Ramos (cell line): ENCODE measurements around the gene NTN5.
"Not testable (repeated sequence)": the region's sequence is repeated elsewhere in the genome, so short reads cannot be mapped to it uniquely, and the experiment has no call there.

Experiments used
- in situ Hi-C: fragments of 300-500 bp; cut with MboI; formaldehyde crosslinking; loops from one replicate; pipeline ENCODE4 v1.14.3; 2022; ENCODE audit warnings: low sequenced_read_pairs; ENCODE audit not compliant: unreplicated experiment

Gene NTN5, protein sequence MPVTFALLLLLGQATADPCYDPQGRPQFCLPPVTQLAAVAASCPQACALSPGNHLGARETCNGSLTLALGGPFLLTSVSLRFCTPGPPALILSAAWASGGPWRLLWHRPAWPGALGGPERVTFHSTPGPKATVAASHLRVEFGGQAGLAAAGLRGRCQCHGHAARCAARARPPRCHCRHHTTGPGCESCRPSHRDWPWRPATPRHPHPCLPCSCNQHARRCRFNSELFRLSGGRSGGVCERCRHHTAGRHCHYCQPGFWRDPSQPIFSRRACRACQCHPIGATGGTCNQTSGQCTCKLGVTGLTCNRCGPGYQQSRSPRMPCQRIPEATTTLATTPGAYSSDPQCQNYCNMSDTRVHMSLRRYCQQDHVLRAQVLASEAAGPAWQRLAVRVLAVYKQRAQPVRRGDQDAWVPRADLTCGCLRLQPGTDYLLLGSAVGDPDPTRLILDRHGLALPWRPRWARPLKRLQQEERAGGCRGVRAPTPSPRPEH

DNA sequence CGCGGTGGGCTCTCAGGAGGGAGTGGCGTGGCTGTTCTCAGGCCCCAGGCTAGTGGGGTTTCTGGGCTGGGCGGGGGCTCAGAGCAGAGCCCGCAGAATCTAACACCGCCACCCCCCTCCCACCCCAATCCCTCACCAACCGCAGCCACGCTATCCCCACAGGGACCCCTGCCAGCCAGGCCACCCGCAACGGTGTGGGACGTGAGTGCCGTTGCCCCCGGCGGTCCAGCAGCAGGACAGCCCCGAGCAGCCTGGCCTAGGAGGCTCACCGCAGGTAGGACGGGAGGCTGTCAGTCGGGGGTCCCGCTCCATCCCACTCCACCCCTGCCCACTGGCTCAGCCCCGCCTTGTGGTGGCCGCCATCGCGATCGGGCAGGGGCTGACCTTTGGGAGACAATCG lies at the start of gene NTN5:
Gene NTN5 (minus strand): TSS at position 24 of the 400 bp plus-strand sequence. CDS start 2,031 bp downstream, outside the sequence.
- in situ Hi-C loops, result no loop called here

DNA sequence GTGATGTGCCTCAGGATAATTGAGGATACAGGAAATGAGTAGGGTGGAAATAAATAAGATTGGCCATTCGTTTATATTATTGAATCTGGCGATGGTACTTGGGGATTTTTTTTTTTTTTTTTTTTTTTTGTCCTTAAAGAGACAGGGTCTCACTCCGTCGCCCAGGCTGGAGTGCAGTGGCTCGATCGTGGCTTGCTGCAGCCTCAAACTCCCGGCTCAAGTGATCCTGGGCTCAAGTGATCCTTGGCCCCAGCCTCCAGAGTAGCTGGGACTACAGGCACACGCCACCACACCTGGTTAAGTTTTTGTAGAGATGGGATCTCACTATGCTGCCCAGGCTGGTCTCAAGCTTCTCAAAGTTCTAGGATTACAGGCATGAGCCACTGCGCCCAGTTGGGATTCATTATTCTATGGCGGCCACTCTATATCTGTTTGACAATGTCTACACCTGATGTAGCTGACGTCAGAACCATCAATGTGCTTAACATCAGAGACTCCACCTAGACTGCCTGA lies 49.4 kb upstream of the NTN5 start:
- in situ Hi-C loops, result no loop called here

DNA sequence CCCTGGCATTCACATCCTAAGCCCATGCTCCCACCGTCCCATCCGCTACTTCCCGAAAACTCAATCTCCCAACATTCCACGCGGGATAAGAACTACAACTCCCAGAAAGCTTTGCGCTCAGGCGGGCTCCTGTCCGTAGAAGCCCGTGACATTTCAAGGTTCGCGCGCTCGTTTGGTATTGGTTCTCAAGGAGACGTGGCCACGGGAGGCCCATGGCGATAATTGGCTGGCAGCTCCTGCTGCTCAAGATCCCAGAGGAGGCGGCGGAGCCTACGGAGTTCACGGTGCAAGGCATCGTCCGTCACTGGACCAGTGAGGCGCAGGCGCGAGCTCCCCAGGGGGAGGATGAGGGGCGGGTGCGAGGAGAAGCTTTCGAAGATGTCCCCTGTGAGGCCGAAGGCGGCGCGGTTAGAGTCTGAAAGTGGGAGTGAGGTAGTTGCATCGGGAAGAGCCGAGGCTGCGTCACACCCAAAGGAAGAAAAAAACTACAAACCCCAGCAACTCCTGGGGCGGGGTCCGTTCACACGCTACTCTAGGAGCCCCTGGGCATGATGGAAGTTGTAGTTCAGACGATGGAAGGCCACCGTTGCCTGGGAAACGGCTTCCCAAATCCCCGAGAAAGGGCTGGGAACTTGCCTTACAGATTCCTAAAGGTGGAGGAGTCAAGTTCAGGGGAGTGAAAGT lies 47.9 kb upstream of the NTN5 start:
- in situ Hi-C loops, result no loop called here

DNA sequence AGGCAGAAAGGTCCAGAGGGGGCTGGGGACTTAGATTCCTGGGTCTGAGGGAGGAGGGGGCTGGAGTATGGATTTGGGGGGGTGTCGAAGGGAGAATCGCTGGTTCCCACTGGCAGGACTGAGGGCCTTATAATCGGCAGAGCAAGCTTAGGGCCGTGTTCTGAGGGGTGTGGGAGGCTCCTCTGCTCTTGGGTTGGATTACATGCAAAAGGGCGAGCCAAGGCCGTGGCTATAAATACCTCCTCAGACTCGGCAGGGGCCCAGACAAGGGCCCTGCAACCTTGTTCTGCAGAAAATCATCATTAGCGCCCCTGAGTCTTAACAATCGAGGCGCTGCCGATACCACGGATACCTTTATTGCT lies 47.4 kb upstream of the NTN5 start:
- in situ Hi-C loops, result no loop called here

DNA sequence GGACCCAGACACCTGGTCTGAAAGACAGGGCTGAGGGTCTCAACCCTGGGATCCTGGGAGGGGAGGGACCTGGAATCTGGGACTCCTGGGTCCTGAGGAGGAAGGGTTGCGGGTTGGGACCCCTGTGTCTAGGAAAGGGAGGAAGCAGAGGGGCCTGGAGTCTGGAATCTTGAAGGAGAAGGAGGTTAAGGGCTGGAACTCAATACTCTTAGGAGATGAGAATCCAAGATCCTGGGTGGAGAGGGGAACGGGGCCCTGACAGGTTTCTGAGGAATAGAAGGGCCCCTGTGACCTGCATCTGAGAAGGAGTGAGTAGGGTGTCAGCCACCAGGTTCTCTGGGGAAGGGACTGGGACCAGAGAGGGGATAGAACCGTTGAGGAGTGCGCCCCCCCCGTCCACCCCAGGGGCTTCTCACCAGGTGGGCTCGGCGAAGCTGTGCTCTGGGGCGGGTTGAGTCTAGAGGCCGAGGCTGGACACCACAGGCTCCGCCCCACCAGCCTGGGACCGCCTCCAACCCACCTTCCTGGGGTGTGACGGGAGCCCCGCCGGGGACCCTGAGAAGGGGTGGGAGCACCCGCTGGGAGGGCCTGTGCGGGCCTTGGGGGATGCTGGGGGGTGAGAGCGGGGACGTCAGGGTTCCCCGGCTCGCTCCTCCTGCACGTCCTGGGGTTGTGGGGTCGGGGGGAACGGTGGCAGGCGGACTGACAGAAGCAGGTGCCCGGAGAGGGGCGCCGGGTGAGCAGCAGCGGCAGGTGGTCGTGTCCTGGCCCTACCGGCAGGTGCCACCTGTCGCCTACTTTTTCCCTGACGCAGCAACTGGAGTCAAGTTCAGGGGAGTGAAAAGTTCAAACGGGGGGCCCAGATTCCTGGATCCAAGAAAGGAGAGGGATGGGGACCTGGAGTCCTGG lies 46.7 kb upstream of the NTN5 start, which contains the start of gene MAMSTR:
Gene MAMSTR (minus strand): TSS at position 463 of the 909 bp plus-strand sequence. CDS start 694 bp downstream, outside the sequence.
- in situ Hi-C loops, result no loop called here

DNA sequence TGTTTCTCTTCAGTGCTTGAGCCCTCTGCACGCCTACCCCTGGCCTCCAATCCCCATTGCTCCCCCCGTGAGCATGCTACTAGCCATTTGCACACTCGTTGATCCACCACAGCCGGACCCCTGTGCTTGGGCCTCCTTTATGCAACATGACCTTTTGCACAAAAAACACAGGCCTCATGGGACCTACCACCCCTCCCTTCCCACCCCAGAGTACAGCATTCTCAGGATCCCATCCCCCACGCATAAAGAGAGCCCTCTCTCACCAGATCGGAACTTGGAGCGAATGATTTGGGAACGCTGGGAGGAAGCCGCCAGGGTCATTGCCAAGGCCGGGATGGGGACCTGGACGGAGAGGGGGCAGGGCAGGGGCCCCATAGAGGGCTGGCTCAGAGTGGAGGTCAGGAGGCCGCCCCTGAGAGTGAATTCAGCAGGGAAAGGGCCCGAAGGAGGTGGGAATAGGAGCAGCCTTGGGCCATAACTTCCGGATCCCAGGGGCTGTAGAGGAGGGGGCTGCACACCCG lies 46.0 kb upstream of the NTN5 start:
- in situ Hi-C loops, result no loop called here

DNA sequence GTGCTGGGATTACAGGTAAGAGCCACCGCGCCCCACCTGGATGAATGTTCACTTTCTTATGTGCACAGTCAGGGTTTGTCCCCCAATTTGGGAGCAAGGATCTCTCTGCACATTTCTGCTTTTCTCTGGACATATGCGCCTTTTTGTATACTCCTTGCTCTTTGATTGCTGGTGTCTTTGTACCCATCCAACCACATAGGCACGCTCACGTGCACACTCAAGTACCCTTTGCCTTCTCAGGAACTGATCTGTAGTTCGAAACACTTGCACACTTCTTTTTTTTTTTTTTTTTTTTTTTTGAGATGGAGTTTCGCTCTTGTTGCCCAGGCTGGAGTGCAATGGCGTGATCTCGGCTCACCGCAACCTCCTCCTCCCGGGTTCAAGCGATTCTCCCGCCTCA lies 45.3 kb upstream of the NTN5 start:
- in situ Hi-C loops, result not testable (repeated sequence)

DNA sequence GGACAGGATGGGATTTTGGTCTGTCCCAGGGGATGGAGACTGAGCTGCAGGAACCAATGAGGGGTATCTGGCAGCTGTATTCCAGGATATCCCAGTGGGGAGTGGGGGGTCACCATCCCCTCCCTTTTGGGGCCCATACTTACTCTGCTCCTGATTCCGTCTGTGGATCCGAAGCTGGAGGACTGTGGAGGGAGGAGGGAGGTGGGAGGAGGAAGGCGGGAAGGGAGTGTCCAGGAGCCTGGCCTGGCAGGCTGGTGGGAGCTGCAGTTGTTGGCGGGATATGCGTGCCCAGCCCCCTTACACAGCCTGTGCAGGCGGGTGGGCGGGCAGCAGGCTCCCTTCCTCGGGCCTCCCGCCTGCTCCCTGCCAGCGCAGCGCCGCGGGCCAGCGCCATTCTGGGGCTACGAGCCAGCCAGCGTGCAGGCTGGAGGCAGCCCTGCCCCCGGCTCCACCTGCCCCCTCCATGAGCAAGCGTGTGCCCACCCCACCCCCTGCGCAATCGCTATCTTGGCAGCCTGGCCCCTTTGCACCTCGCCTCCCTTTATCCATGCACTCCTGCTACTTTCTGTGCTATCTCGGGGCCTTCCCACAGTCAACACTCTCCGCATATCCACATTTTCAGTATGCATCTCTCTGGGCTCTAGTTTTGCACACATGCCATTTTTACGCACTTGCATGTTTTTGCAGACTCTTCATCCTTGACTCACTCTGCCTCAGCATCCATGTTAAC lies 43.9 kb upstream of the NTN5 start:
- in situ Hi-C loops, result no loop called here

DNA sequence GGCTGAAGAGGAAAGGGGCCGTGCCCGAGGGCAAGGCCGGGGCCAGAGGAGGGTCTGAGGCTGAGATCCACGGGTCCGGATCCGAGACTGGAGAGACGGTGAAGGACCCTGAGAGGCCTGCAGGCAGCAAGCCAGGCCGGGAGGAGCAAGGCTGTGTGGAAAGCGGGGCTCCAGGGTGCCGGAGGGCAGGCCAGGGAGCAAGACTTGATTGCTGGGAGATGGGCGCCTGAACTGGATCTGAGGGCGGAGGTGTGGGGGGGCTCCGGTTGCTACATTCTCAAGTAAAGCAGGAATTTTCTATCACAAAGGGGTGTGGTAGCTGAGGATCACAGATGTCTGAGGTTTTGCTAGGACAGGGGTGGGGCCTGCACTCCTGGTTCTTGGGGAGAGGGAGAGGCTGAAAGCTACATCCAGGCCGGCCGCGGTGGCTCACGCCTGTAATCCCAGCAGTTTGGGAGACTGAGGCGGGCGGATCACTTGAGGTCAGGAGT lies 42.9 kb upstream of the NTN5 start:
- in situ Hi-C loops, result no loop called here

DNA sequence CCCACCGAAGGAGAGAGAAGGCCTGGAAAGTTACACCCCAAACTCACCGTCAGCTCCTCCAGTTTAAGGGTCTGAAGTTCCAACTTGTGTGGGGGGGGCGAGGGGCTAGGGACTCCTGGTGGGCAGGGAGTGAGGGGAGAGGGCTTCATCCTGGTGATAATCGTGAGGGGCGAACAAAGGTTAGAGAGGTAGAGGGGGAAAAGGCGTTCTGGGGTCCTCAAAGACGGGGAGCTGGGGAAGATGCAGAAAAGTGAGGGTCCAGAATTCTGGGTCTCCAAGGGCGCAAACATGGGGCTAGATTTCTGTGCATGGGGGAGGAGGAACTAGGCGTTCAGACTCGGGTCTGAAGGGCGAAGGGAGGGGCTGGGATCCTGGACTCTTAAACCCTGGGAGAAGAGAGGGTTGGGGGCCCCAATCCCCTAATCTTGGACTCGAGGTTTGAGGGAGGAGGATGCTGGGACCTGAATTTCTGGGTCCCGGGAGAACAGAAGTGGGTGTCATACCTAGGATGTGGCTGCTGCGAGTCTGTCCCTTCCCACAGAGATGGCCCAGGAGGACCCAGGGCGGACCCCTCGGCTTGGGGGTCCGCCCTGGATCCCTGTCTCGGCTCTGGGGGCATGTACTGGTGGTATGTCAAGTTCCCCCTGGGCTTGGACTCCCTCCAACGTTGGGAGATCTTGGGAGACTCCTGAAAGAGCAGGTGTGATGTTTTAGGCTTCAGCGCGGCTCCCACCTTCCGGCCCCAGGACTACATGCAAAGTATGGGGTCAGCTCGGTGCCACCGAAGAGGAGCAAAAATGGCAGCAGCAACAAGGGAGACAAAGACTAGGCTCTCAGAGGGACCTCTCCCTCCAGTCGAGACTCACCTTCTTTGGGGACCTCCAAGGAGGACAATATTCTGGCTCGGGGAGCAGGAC lies 42.2 kb upstream of the NTN5 start:
- in situ Hi-C loops, result no loop called here

DNA sequence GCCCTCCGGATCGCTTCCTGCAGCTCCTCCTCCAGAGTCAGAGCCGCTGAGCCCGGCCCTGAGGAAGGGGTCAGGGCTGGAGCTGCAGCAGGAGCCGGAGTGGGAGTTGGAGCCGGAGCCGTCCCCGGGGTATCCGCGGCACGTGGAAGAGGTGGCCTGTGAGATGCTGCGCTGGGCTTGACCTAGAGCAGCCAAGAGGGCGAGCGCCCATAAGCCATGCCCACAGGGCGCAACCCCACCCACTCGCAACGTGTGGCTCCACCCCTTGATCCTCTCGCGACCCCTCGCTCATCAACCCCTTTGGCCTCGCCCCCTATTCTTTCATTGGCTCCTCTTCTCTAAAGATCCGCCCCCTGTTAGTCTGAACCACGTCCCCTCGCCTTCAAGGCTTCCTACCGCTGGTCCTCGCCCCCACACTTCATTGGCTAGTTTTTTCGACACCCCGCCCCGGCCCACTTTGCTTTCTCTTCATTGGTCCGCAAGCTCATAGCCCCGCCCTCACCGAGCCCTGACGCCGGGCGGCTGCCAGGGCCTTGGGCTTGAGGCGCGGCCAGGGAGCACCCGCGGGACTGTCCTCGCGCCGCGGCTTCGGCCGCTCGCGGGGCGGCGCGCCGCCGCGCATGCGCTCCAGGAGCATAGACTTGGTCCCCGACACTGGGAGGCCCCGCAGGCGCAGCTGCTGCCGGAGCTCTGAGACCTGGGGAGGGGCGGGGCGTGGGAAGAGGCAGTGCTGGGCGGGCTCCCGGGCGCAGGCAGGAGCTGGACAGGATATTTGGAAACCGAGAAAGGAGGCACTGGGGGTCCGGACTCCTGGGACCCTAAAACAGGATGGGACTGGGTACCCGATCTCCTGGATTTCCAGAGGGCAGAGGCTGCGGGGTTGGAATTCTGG lies 41.3 kb upstream of the NTN5 start:
- in situ Hi-C loops, result no loop called here

DNA sequence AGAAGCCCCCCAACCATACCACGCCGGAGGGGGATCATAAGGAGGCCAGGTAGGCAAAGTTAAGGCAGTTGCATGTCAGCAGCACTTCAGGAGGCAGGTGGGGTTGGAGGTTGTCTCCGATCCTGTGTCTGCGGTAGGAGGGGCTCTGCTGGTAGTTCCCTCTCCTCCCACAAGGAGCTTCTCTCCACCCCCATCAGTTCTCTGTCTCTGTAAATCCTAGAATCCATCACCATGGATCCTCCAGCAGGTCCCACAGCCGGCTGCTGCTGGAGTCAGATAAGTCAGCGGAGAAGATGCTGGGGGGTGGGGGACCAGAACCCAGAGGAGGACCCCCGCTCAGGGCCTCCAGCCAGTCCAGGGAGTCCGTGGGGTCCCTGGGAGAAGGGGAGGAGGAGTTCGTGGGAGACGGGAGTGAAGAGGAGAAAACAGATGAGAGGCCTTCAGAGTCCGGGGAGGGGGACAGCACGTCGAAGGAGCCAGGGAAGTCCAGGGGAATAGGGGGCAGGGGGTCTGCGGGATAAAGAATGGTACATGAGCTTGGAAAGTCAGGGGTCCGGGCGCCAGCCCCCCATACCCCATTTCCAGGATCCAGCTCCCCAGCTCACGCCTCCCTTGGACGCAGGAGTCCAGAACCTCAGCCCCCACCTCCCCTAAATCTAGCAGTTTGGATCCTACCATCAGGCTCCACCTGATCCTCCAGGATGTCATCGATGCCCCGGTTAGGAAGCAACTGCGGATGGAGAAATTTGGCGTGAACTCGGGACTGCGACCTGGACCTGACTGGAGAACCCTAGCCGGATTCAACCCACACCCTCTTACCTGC lies 40.4 kb upstream of the NTN5 start:
- in situ Hi-C loops, result no loop called here

DNA sequence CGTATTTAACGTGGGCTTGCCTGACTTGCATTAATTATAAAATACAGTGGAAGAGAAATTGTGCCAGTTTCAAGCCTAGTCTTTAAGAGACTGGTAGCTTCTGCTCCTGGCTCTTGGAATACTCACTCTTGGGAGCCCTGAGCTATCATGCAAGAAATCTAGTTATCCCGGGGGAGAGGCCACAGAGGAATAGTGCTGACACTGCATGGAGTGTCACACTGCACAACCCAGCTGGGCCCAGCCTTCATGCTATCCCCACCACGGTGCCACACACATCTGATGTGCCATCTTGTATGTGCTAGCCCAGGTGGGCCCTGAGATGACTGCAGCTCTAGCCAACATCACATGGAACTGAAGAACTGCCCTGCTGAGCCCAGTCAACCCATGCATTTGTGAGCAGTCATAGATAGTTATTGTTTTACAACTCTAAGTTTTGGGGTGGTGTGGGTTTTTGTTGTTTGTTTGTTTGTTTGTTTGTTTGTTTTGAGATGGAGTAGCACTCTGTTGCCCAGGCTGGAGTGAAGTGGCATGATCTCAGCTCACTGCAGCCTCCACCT lies 38.4 kb upstream of the NTN5 start:
- in situ Hi-C loops, result no loop called here

DNA sequence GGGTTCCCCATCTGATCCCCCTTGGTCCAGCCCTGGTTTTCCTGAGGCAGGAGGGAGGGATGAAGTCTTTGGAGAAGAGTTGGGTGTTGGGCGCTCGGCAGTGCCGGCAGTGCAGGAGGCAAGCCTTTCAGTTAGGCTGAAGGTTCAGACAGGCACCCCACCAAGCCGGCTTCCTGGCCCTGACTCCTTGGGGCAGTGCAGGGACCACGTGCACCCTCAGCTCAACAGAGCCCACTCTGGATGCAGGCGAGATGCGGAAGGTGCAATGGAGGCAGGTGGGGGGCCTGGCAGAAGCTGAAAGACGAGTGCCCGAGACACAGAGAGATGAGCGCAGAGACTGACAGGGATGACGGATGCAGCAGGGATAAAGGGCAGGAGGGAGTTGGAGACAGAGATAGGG lies 35.7 kb upstream of the NTN5 start:
- in situ Hi-C loops, result no loop called here

DNA sequence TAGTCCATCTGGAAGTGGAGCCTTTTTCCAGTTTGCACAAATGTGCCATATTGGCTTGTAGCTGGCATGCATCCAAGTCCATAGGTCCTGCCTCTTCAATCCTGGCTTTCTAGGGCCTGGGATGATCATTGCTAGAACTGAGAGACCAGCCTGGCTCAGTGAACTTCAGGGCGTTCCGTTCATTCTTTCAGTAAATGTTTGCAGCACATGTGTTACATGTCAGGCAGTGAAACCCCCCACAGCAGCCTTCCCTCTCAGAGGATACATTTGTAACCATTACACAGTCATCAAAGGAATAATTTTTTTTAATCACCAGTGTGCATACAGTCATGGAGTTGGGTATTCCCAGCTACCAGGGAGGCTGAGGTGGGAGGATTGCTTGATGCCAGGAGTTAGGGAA lies 32.6 kb upstream of the NTN5 start:
- in situ Hi-C loops, result no loop called here

DNA sequence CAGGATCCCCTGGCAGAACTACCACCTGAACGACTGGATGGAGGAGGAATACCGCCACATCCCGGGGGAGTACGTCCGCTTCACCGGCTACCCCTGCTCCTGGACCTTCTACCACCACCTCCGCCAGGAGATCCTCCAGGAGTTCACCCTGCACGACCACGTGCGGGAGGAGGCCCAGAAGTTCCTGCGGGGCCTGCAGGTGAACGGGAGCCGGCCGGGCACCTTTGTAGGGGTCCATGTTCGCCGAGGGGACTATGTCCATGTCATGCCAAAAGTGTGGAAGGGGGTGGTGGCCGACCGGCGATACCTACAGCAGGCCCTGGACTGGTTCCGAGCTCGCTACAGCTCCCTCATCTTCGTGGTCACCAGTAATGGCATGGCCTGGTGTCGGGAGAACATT lies 30.5 kb upstream of the NTN5 start:
- in situ Hi-C loops, result no loop called here
